Lower lobe of right lung (tissue), 2 donors: Measurements from ENCODE around the gene BBS5. TPM values are rescaled to one million over a fixed set of nuclear protein-coding genes. Genes with fewer than 3 reads are reported as not detected.
"Not testable (repeated sequence)": the region's sequence is repeated elsewhere in the genome, so short reads cannot be mapped to it uniquely, and the experiment has no call there.

Experiments used
- ATAC-seq, 2 donors: fragments of 200-7000 bp; cut with Tn5 transposase; one replicate each; pipeline ENCODE4 v1.9.1; 2020 to 2022; ENCODE audit warnings: mild to moderate bottlenecking in 2 of 2, moderate library complexity in 2 of 2
- DNase-seq: peaks from one replicate; pipeline ENCODE4 v3.0.0-alpha.2; 2020
- H3K27ac ChIP-seq: fragments of 200-600 bp; one replicate; pipeline ENCODE4 v1.8.0; 2022
- H3K27me3 ChIP-seq: fragments of 200-600 bp; one replicate; pipeline ENCODE4 v1.8.0; 2022; ENCODE audit warnings: low read depth
- H3K36me3 ChIP-seq: fragments of 200-600 bp; one replicate; pipeline ENCODE4 v1.8.0; 2022; ENCODE audit warnings: mild to moderate bottlenecking
- H3K4me1 ChIP-seq: fragments of 200-600 bp; one replicate; pipeline ENCODE4 v1.8.0; 2022
- H3K4me3 ChIP-seq: fragments of 200-600 bp; one replicate; pipeline ENCODE4 v1.8.0; 2022; ENCODE audit warnings: mild to moderate bottlenecking
- H3K9me3 ChIP-seq: fragments of 200-600 bp; one replicate; pipeline ENCODE4 v1.8.0; 2022
- intact Hi-C: fragments of 100-400 bp; cut with DNase I; formaldehyde crosslinking; loops from one replicate; pipeline ENCODE4 v1.11.0; 2022
- total RNA-seq: library from RNA; stranded (reverse); fragmentation: NEBNext Ultra II Directional; extraction: Animal tissue kit (Norgen Biotek cat#: 25700); gene quantifications from one replicate; pipeline ENCODE4 v1.2.1, GENCODE V29; 2021
- TF ChIP-seq, protein P1 (sequence below): fragments of 200-600 bp; IDR thresholded peaks from one replicate; pipeline ENCODE4 v1.8.0; 2022; ENCODE audit warnings: antibody characterized with exemption, mild to moderate bottlenecking
- donor health status: DM: no; HTN: yes; CAD: no; lungs with severe emphysema.

The BBS5 gene
- total RNA-seq, 1 donor from 2014 or later: 7.0 TPM

DNA sequence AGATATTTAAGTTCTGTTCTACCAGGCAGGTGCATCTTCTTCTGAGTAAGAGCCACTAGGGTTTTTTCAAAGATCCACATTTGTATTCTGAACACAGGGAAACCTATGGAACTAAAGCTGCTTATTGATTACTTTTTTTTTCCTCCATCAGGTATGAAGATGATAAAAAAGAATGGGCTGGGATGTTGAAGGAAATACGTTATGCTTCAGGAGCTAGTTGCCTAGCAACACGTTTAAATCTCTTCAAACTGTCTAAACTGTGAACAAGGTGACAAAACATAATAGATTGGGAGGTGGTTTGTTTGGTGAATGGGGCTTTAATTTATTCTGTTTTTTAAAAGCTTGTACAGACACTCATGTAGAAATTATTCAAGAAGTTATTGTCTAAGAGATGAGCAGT lies 46.1 kb downstream of the BBS5 start:
- no peaks in the 10 kb centered on the region for H3K27me3 ChIP-seq
- DNase-seq (no peak), ATAC-seq (no peak)
- no peak overlapping the region for H3K4me3 ChIP-seq
- TF ChIP-seq, protein P1, sequence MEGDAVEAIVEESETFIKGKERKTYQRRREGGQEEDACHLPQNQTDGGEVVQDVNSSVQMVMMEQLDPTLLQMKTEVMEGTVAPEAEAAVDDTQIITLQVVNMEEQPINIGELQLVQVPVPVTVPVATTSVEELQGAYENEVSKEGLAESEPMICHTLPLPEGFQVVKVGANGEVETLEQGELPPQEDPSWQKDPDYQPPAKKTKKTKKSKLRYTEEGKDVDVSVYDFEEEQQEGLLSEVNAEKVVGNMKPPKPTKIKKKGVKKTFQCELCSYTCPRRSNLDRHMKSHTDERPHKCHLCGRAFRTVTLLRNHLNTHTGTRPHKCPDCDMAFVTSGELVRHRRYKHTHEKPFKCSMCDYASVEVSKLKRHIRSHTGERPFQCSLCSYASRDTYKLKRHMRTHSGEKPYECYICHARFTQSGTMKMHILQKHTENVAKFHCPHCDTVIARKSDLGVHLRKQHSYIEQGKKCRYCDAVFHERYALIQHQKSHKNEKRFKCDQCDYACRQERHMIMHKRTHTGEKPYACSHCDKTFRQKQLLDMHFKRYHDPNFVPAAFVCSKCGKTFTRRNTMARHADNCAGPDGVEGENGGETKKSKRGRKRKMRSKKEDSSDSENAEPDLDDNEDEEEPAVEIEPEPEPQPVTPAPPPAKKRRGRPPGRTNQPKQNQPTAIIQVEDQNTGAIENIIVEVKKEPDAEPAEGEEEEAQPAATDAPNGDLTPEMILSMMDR: no peak
- intact Hi-C loops: no loop called here
- no peaks in the 10 kb centered on the region for H3K4me1 ChIP-seq
- no peak overlapping the region for H3K27ac ChIP-seq
- peaks cover 33% of the 10 kb centered on the region for H3K36me3 ChIP-seq
- no peaks in the 10 kb centered on the region for H3K9me3 ChIP-seq

- no peaks in the 10 kb centered on the region for H3K27me3 ChIP-seq
- TF ChIP-seq, protein P1: no peak
- DNase-seq (no peak), ATAC-seq (no peak)
- H3K27ac ChIP-seq: no peak overlapping the region
- peaks cover 43% of the 10 kb centered on the region for H3K36me3 ChIP-seq
- H3K9me3 ChIP-seq: no peaks in the 10 kb centered on the region
- intact Hi-C loops: no loop called here
- no peak overlapping the region for H3K4me3 ChIP-seq
- H3K4me1 ChIP-seq: no peaks in the 10 kb centered on the region
Observed at GRCh38 chr2:169526451-169526850, 47.2 kb downstream of the BBS5 start.

GRCh38 chr2:169528271-169528701 lies 49.0 kb downstream of the BBS5 start:
- Histone ChIP-seq H3K27me3 (no peaks in the 10 kb centered on the region), H3K4me3 (no peak overlapping the region), H3K27ac (no peak overlapping the region), H3K9me3 (no peaks in the 10 kb centered on the region), H3K36me3 (peaks cover 48% of the 10 kb centered on the region), H3K4me1 (no peaks in the 10 kb centered on the region)
- ATAC-seq: peak; percentile 81 to 86
- TF ChIP-seq, protein P1: peak; percentile 85
- DNase-seq: peak; percentile 61
- intact Hi-C loops: no loop called here

GRCh38 chr2:169539460-169539859 lies 60.2 kb downstream of the BBS5 start:
- ATAC-seq, H3K27ac ChIP-seq, H3K27me3 ChIP-seq, H3K4me1 ChIP-seq, H3K4me3 ChIP-seq, DNase-seq, intact Hi-C loops, H3K9me3 ChIP-seq: not testable (repeated sequence)
- peaks cover 48% of the 10 kb centered on the region for H3K36me3 ChIP-seq

GRCh38 chr2:169540146-169540545 lies 60.9 kb downstream of the BBS5 start:
- H3K9me3 ChIP-seq: no peaks in the 10 kb centered on the region
- intact Hi-C loops: no loop called here
- no peaks in the 10 kb centered on the region for H3K4me1 ChIP-seq
- no peak overlapping the region for H3K4me3 ChIP-seq
- TF ChIP-seq, protein P1: no peak
- DNase-seq: no peak
- H3K27me3 ChIP-seq: no peaks in the 10 kb centered on the region
- H3K27ac ChIP-seq: no peak overlapping the region
- H3K36me3 ChIP-seq: peaks cover 49% of the 10 kb centered on the region
- no peak for ATAC-seq

GRCh38 chr2:169542433-169542832 lies 63.1 kb downstream of the BBS5 start:
- no peak for ATAC-seq
- DNase-seq: no peak
- no peaks in the 10 kb centered on the region for H3K9me3 ChIP-seq
- peaks cover 50% of the 10 kb centered on the region for H3K36me3 ChIP-seq
- H3K4me3 ChIP-seq: no peak overlapping the region
- intact Hi-C loops: no loop called here
- no peak overlapping the region for H3K27ac ChIP-seq
- H3K4me1 ChIP-seq: no peaks in the 10 kb centered on the region
- H3K27me3 ChIP-seq: no peaks in the 10 kb centered on the region
- TF ChIP-seq, protein P1: no peak
